HL-60 (cell line): ENCODE measurements around the gene RHO.

Source experiments
- DNase-seq, 2 experiments: peaks; one replicate each; pipeline ENCODE4 v3.0.0-alpha.2; 2010 to 2020; ENCODE audit warnings: low read depth in 1 of 2, low spot score in 1 of 2
- H3K27ac ChIP-seq: fragments of 250-450 bp; sonication (Bioruptor Pico); replicated peaks from 2 replicates; pipeline ENCODE4 v1.5.1; 2020; ENCODE audit warnings: mild to moderate bottlenecking, moderate library complexity
- H3K27me3 ChIP-seq: fragments of 250-450 bp; sonication (Bioruptor Pico); 2 replicates; pipeline ENCODE4 v1.5.1; 2021; ENCODE audit warnings: mild to moderate bottlenecking, moderate library complexity; ENCODE audit not compliant: insufficient read depth, poor library complexity, severe bottlenecking
- H3K4me3 ChIP-seq: replicated peaks from 2 replicates; pipeline ENCODE4 v1.5.1; 2011; ENCODE audit warnings: mild to moderate bottlenecking, control low read depth, low read length; ENCODE audit not compliant: insufficient read depth
- GABPA ChIP-seq: IDR thresholded peaks from 2 replicates; pipeline ENCODE4 v1.6.1; 2012; ENCODE audit warnings: low read depth
- POLR2AphosphoS5 ChIP-seq: IDR thresholded peaks from 2 replicates; pipeline ENCODE4 v1.6.1; 2012; ENCODE audit warnings: low read depth
- SPI1 ChIP-seq: IDR thresholded peaks from 2 replicates; pipeline ENCODE4 v1.6.1; 2012; ENCODE audit warnings: low read depth, mild to moderate bottlenecking, borderline replicate concordance
- TF ChIP-seq, protein P1 (sequence below): IDR thresholded peaks from 2 replicates; pipeline ENCODE4 v1.6.1; 2012; ENCODE audit warnings: low read depth; ENCODE audit not compliant: insufficient replicate concordance
- TF ChIP-seq, protein P2 (sequence below): IDR thresholded peaks from one replicate; pipeline ENCODE4 v1.5.1; 2011; ENCODE audit warnings: low read length, control low read depth, inconsistent platforms; ENCODE audit not compliant: insufficient read depth

RHO gene

DNA sequence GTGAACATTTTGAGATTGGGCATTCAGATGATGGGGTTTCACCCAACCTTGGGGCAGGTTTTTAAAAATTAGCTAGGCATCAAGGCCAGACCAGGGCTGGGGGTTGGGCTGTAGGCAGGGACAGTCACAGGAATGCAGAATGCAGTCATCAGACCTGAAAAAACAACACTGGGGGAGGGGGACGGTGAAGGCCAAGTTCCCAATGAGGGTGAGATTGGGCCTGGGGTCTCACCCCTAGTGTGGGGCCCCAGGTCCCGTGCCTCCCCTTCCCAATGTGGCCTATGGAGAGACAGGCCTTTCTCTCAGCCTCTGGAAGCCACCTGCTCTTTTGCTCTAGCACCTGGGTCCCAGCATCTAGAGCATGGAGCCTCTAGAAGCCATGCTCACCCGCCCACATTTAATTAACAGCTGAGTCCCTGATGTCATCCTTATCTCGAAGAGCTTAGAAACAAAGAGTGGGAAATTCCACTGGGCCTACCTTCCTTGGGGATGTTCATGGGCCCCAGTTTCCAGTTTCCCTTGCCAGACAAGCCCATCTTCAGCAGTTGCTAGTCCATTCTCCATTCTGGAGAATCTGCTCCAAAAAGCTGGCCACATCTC lies 6.1 kb downstream of the RHO start:
- TF ChIP-seq, protein P1, sequence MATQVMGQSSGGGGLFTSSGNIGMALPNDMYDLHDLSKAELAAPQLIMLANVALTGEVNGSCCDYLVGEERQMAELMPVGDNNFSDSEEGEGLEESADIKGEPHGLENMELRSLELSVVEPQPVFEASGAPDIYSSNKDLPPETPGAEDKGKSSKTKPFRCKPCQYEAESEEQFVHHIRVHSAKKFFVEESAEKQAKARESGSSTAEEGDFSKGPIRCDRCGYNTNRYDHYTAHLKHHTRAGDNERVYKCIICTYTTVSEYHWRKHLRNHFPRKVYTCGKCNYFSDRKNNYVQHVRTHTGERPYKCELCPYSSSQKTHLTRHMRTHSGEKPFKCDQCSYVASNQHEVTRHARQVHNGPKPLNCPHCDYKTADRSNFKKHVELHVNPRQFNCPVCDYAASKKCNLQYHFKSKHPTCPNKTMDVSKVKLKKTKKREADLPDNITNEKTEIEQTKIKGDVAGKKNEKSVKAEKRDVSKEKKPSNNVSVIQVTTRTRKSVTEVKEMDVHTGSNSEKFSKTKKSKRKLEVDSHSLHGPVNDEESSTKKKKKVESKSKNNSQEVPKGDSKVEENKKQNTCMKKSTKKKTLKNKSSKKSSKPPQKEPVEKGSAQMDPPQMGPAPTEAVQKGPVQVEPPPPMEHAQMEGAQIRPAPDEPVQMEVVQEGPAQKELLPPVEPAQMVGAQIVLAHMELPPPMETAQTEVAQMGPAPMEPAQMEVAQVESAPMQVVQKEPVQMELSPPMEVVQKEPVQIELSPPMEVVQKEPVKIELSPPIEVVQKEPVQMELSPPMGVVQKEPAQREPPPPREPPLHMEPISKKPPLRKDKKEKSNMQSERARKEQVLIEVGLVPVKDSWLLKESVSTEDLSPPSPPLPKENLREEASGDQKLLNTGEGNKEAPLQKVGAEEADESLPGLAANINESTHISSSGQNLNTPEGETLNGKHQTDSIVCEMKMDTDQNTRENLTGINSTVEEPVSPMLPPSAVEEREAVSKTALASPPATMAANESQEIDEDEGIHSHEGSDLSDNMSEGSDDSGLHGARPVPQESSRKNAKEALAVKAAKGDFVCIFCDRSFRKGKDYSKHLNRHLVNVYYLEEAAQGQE: no peak
- TF ChIP-seq SPI1 (no peak), GABPA (no peak), POLR2AphosphoS5 (no peak)
- TF ChIP-seq, protein P2, sequence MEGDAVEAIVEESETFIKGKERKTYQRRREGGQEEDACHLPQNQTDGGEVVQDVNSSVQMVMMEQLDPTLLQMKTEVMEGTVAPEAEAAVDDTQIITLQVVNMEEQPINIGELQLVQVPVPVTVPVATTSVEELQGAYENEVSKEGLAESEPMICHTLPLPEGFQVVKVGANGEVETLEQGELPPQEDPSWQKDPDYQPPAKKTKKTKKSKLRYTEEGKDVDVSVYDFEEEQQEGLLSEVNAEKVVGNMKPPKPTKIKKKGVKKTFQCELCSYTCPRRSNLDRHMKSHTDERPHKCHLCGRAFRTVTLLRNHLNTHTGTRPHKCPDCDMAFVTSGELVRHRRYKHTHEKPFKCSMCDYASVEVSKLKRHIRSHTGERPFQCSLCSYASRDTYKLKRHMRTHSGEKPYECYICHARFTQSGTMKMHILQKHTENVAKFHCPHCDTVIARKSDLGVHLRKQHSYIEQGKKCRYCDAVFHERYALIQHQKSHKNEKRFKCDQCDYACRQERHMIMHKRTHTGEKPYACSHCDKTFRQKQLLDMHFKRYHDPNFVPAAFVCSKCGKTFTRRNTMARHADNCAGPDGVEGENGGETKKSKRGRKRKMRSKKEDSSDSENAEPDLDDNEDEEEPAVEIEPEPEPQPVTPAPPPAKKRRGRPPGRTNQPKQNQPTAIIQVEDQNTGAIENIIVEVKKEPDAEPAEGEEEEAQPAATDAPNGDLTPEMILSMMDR: no peak
- no peak for DNase-seq
- Histone ChIP-seq H3K4me3 (no peak overlapping the region), H3K27me3 (no peaks in the 10 kb centered on the region), H3K27ac (no peak overlapping the region)

DNA sequence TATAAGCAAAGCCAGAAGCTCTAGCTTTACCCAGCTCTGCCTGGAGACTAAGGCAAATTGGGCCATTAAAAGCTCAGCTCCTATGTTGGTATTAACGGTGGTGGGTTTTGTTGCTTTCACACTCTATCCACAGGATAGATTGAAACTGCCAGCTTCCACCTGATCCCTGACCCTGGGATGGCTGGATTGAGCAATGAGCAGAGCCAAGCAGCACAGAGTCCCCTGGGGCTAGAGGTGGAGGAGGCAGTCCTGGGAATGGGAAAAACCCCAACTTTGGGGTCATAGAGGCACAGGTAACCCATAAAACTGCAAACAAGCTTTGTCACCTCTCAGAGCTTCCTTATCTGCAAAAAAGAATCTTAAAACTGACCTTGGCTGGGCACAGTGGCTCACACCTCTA lies 6.6 kb downstream of the RHO start:
- Histone ChIP-seq H3K27me3 (no peaks in the 10 kb centered on the region), H3K27ac (no peak overlapping the region), H3K4me3 (no peak overlapping the region)
- TF ChIP-seq POLR2AphosphoS5: no peak
- TF ChIP-seq SPI1: no peak
- TF ChIP-seq, protein P1: no peak
- TF ChIP-seq, protein P2: no peak
- TF ChIP-seq GABPA: no peak
- no peak for DNase-seq

DNA sequence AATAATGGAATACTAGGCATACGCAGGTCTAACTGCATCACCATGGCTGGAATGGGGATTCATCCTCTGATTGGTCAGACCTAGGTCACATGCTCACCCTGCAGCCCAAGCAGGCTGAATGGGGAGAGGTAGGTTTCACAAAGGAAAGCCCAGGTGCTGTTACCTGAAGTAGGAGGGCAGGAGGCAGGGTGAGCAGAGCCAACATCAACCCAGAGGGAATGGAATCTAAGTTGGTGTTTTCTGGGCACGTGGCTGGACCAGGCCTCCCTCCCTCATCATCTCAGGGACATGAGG lies 7.9 kb downstream of the RHO start:
- no peak overlapping the region for H3K4me3 ChIP-seq
- TF ChIP-seq GABPA (no peak), POLR2AphosphoS5 (no peak), SPI1 (no peak)
- TF ChIP-seq, protein P2: no peak
- TF ChIP-seq, protein P1: no peak
- no peak overlapping the region for H3K27ac ChIP-seq
- DNase-seq: no peak
- no peaks in the 10 kb centered on the region for H3K27me3 ChIP-seq
